Left hindlimb (tissue), 1 donor: Measurements from ENCODE around the gene CDC42BPA.
A peak's percentile ranks its signal among the peaks of the same experiment; 100 is the strongest.
"Not testable (repeated sequence)": the region's sequence is repeated elsewhere in the genome, so short reads cannot be mapped to it uniquely, and the experiment has no call there.

Source experiments
- DNase-seq: peaks from one replicate; pipeline ENCODE4 v3.0.0-alpha.2; 2018

The CDC42BPA gene

GRCh38 chr1:226958300-226958699, 360.0 kb downstream of the CDC42BPA start:
- DNase-seq: peak; percentile 10

GRCh38 chr1:226957714-226958113, 360.6 kb downstream of the CDC42BPA start:
- peak; percentile 5 for DNase-seq

GRCh38 chr1:226956942-226957713, 361.2 kb downstream of the CDC42BPA start:
- DNase-seq: no peak

GRCh38 chr1:226955857-226956256, 362.4 kb downstream of the CDC42BPA start:
- DNase-seq: not testable (repeated sequence)

GRCh38 chr1:226954777-226955176, 363.5 kb downstream of the CDC42BPA start:
- DNase-seq: no peak

- no peak for DNase-seq
Observed at GRCh38 chr1:226954337-226954736, 364.0 kb downstream of the CDC42BPA start.

GRCh38 chr1:226953175-226953800, 365.0 kb downstream of the CDC42BPA start:
- no peak for DNase-seq

- no peak for DNase-seq
Observed at GRCh38 chr1:226952118-226952441, 366.2 kb downstream of the CDC42BPA start.

- no peak for DNase-seq
Observed at GRCh38 chr1:226951286-226952117, 366.8 kb downstream of the CDC42BPA start.

- no peak for DNase-seq
Observed at GRCh38 chr1:226950871-226951270, 367.4 kb downstream of the CDC42BPA start.

- no peak for DNase-seq
Observed at GRCh38 chr1:226950316-226950715, 368.0 kb downstream of the CDC42BPA start.

GRCh38 chr1:226949401-226949800, 368.9 kb downstream of the CDC42BPA start:
- DNase-seq: no peak

GRCh38 chr1:226948996-226949395, 369.3 kb downstream of the CDC42BPA start:
- no peak for DNase-seq

GRCh38 chr1:226948480-226948879, 369.8 kb downstream of the CDC42BPA start:
- no peak for DNase-seq

- no peak for DNase-seq
Observed at GRCh38 chr1:226948051-226948450, 370.2 kb downstream of the CDC42BPA start.

GRCh38 chr1:226946841-226947240, 371.5 kb downstream of the CDC42BPA start:
- no peak for DNase-seq

- no peak for DNase-seq
Observed at GRCh38 chr1:226946285-226946684, 372.0 kb downstream of the CDC42BPA start.

GRCh38 chr1:226945858-226946245, 372.4 kb downstream of the CDC42BPA start:
- DNase-seq: no peak

GRCh38 chr1:226945106-226945857, 373.0 kb downstream of the CDC42BPA start:
- no peak for DNase-seq

- DNase-seq: no peak
Observed at GRCh38 chr1:226943927-226944326, 374.4 kb downstream of the CDC42BPA start.

- no peak for DNase-seq
Observed at GRCh38 chr1:226943156-226943555, 375.1 kb downstream of the CDC42BPA start.

GRCh38 chr1:226942392-226942791, 375.9 kb downstream of the CDC42BPA start:
- DNase-seq: no peak

GRCh38 chr1:226940806-226941067, 377.6 kb downstream of the CDC42BPA start:
- DNase-seq: no peak
